K562 (cell line): ENCODE measurements around the gene PLA2G4F. TPM values are rescaled to one million over a fixed set of nuclear protein-coding genes. Genes with fewer than 3 reads are reported as not detected.

Source experiments
- ATF7 ChIP-seq: fragments of 450-650 bp; IDR thresholded peaks from 2 replicates; pipeline ENCODE4 v1.7.1; 2014; ENCODE audit warnings: mild to moderate bottlenecking, moderate library complexity
- CREM ChIP-seq: IDR thresholded peaks from 2 replicates; pipeline ENCODE4 v1.6.1; 2014; ENCODE audit warnings: antibody characterized with exemption, low read depth
- HDAC2 ChIP-seq: fragments of 450-650 bp; IDR thresholded peaks from 2 replicates; pipeline ENCODE4 v1.6.1; 2016; ENCODE audit warnings: mild to moderate bottlenecking
- ZNF197 ChIP-seq: fragments of 200-800 bp; sonication (Bioruptor generic); IDR thresholded peaks from 2 replicates; pipeline ENCODE4 v1.6.1; 2016; ENCODE audit warnings: low read depth, missing genetic modification characterization, missing compliant biosample characterization
- ZNF232 ChIP-seq: sonication (generic); formaldehyde crosslinking; IDR thresholded peaks from 2 replicates; pipeline ENCODE4 v1.8.0; 2022; ENCODE audit warnings: mild to moderate bottlenecking, missing genetic modification reagents
- ZNF584 ChIP-seq: fragments of 200-800 bp; sonication (Bioruptor generic); IDR thresholded peaks from 2 replicates; pipeline ENCODE4 v1.6.1; 2016; ENCODE audit warnings: low read depth, mild to moderate bottlenecking, missing genetic modification characterization, missing compliant biosample characterization
- polyA plus RNA-seq, 8 experiments: library from polyadenylated mRNA; depleted of rRNA in 4 of 8; stranded (reverse) in 5 of 8; unstranded in 3 of 8; fragments of >200 nt; fragmentation: Nextera tagmentation in 2 of 8; fragmentation: Illumina TruSeq in 1 of 8; extraction: Ambion mirVana in 2 of 8; extraction: Trizol in 1 of 8; gene quantifications; 2 replicates each; pipeline versions ENCODE4 v1.2.1 to v1.2.3, GENCODE V29; 2011 to 2014; ENCODE audit warnings: inconsistent platforms in 1 of 8, missing spikeins in 1 of 8
- total RNA-seq, 7 experiments: library from RNA; depleted of rRNA in 6 of 7; stranded (reverse); fragments of >200 nt in 6 of 7; fragmentation: Illumina TruSeq in 2 of 7; extraction: Trizol in 2 of 7; gene quantifications; 2 replicates each; pipeline versions ENCODE4 v1.2.1 to v1.2.3, GENCODE V29; 2011 to 2021; ENCODE audit warnings: low replicate concordance in 1 of 7
- TF ChIP-seq, protein P1 (sequence below): fragments of 450-650 bp; IDR thresholded peaks from 2 replicates; pipeline ENCODE4 v1.6.1; 2014; ENCODE audit warnings: low read depth, mild to moderate bottlenecking, moderate library complexity, borderline replicate concordance
- TF ChIP-seq, protein P2 (sequence below): sonication (generic); IDR thresholded peaks from 2 replicates; pipeline ENCODE4 v1.6.1; 2016
- TF ChIP-seq, protein P3 (sequence below): sonication (generic); formaldehyde crosslinking; IDR thresholded peaks from 2 replicates; pipeline ENCODE4 v1.8.1; 2023; ENCODE audit warnings: mild to moderate bottlenecking, missing genetic modification reagents
- TF ChIP-seq, protein P4 (sequence below): fragments of 450-650 bp; IDR thresholded peaks from 2 replicates; pipeline ENCODE4 v1.6.1; 2017; ENCODE audit warnings: antibody characterized with exemption, mild to moderate bottlenecking
- TF ChIP-seq, protein P5 (sequence below): fragments of 450-650 bp; formaldehyde crosslinking; IDR thresholded peaks from 2 replicates; pipeline ENCODE4 v1.4.0; 2022; ENCODE audit warnings: missing genetic modification characterization

The PLA2G4F gene
- total and polyA plus RNA-seq, 9 of the 15 experiments (the other 6 are each of a cell fraction or from before 2014, with no cell fraction given): 0.02 TPM; not detected in 8

DNA sequence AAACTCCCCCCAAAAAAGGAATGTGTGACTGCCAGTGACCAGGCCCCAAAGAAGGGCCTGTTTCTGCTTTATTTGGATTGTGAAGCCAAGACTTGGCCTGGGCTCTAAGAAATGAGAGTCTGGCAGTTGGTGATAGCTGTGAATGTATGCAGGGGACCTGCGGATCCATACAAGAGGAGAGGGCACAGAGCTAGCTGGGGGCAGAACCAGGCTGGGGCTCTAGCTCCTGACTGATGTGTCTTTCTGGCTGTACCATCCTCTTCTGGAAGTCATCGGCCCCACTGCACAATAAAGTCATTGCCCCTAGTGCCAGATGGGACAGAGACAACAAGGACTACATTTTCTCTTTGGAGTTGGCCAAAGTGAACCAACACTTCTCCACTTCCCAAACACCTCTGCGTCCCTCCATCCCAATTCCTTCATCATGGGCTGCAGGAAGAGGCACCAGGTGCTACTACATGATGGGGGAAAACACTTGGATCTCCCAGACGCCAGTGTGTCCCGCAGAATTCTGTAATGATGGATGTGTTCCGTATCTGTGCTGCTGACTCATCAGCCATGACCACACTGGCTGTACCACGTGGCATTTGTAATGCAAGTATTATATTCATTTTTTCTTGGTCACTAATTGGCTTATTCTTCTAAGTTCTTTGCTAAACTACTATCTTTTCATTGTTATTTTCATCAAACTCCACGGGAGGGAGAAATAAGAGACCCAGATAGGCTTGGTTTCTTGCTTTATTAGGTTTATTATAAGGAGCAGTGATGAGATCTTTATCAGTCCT, 1.7 kb upstream of the PLA2G4F start (continued):
- TF ChIP-seq, protein P1, sequence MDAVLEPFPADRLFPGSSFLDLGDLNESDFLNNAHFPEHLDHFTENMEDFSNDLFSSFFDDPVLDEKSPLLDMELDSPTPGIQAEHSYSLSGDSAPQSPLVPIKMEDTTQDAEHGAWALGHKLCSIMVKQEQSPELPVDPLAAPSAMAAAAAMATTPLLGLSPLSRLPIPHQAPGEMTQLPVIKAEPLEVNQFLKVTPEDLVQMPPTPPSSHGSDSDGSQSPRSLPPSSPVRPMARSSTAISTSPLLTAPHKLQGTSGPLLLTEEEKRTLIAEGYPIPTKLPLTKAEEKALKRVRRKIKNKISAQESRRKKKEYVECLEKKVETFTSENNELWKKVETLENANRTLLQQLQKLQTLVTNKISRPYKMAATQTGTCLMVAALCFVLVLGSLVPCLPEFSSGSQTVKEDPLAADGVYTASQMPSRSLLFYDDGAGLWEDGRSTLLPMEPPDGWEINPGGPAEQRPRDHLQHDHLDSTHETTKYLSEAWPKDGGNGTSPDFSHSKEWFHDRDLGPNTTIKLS: peak; percentile 79; the same call in 1 of the 2 replicates
- TF ChIP-seq ZNF197 (CRISPR knock-in tag) (0 out of 2 replicates have a peak, but pooled peaks have one; percentile 21), CREM (peak; percentile 56), ATF7 (peak; percentile 59), ZNF232 (CRISPR knock-in tag) (no peak), ZNF584 (CRISPR knock-in tag) (no peak), HDAC2 (0 out of 2 replicates have a peak, but pooled peaks have one; percentile 38)
- TF ChIP-seq, protein P2, sequence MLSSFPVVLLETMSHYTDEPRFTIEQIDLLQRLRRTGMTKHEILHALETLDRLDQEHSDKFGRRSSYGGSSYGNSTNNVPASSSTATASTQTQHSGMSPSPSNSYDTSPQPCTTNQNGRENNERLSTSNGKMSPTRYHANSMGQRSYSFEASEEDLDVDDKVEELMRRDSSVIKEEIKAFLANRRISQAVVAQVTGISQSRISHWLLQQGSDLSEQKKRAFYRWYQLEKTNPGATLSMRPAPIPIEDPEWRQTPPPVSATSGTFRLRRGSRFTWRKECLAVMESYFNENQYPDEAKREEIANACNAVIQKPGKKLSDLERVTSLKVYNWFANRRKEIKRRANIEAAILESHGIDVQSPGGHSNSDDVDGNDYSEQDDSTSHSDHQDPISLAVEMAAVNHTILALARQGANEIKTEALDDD: no peak
- TF ChIP-seq, protein P3, sequence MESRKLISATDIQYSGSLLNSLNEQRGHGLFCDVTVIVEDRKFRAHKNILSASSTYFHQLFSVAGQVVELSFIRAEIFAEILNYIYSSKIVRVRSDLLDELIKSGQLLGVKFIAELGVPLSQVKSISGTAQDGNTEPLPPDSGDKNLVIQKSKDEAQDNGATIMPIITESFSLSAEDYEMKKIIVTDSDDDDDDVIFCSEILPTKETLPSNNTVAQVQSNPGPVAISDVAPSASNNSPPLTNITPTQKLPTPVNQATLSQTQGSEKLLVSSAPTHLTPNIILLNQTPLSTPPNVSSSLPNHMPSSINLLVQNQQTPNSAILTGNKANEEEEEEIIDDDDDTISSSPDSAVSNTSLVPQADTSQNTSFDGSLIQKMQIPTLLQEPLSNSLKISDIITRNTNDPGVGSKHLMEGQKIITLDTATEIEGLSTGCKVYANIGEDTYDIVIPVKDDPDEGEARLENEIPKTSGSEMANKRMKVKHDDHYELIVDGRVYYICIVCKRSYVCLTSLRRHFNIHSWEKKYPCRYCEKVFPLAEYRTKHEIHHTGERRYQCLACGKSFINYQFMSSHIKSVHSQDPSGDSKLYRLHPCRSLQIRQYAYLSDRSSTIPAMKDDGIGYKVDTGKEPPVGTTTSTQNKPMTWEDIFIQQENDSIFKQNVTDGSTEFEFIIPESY (CRISPR knock-in tag): no peak
- TF ChIP-seq, protein P4, sequence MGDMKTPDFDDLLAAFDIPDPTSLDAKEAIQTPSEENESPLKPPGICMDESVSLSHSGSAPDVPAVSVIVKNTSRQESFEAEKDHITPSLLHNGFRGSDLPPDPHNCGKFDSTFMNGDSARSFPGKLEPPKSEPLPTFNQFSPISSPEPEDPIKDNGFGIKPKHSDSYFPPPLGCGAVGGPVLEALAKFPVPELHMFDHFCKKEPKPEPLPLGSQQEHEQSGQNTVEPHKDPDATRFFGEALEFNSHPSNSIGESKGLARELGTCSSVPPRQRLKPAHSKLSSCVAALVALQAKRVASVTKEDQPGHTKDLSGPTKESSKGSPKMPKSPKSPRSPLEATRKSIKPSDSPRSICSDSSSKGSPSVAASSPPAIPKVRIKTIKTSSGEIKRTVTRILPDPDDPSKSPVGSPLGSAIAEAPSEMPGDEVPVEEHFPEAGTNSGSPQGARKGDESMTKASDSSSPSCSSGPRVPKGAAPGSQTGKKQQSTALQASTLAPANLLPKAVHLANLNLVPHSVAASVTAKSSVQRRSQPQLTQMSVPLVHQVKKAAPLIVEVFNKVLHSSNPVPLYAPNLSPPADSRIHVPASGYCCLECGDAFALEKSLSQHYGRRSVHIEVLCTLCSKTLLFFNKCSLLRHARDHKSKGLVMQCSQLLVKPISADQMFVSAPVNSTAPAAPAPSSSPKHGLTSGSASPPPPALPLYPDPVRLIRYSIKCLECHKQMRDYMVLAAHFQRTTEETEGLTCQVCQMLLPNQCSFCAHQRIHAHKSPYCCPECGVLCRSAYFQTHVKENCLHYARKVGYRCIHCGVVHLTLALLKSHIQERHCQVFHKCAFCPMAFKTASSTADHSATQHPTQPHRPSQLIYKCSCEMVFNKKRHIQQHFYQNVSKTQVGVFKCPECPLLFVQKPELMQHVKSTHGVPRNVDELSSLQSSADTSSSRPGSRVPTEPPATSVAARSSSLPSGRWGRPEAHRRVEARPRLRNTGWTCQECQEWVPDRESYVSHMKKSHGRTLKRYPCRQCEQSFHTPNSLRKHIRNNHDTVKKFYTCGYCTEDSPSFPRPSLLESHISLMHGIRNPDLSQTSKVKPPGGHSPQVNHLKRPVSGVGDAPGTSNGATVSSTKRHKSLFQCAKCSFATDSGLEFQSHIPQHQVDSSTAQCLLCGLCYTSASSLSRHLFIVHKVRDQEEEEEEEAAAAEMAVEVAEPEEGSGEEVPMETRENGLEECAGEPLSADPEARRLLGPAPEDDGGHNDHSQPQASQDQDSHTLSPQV: peak; percentile 89
- TF ChIP-seq, protein P5, sequence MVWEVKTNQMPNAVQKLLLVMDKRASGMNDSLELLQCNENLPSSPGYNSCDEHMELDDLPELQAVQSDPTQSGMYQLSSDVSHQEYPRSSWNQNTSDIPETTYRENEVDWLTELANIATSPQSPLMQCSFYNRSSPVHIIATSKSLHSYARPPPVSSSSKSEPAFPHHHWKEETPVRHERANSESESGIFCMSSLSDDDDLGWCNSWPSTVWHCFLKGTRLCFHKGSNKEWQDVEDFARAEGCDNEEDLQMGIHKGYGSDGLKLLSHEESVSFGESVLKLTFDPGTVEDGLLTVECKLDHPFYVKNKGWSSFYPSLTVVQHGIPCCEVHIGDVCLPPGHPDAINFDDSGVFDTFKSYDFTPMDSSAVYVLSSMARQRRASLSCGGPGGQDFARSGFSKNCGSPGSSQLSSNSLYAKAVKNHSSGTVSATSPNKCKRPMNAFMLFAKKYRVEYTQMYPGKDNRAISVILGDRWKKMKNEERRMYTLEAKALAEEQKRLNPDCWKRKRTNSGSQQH (CRISPR knock-in tag): no peak
